ENCODE data around the gene EFNB2. TPM values are rescaled to one million over a fixed set of nuclear protein-coding genes. Genes with fewer than 3 reads are reported as not detected.

EFNB2 gene
- total RNA-seq, 2 experiments from 2014 or later: 0.25 to 0.51 TPM

DNA sequence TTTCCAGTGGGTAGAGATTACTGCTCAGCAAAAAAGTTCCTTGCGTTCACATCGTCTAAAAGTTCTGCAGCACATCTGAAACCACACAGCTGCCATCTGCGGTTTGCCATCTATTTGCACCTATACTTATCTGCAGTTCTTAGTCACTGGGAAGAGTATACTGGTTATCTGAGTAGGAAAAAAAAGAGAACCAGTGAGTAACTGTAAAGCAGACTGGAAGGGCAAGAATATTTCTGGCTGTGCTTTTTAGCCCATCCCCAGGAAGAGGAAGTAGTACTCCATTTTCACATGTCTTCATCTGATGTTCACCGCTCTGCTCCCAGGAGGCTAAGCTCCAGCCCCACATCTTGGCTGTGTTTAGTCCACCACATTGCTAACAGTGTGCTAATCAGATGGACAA is 35.6 kb downstream of the EFNB2 start:
- no TSS peak for BruUV-seq (replicated peaks)

DNA sequence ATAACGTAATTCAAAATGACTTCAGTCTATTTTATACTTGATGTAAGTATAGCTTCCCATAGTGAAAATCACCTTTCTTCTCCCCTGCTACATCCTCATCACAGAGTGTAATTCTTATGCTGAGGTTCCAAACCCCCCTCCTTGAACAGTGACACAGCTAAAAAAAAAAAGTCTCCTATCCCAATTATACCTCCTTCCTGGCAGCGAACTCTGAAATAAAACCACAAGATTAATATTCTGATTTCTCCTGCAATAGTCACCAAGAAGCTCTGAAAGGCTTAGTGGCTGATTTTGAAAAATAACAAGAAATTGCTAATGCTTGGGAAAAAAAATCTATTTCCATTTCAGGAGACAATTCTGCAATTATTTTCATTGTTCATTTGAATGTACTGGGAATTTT is 36.3 kb downstream of the EFNB2 start:
- Histone ChIP-seq H3K9me2 (ENCODE audit: insufficient read depth, low read length) (no peaks in the 10 kb centered on the region), H3K4me1 (ENCODE audit: insufficient read depth, low read length, poor library complexity, severe bottlenecking) (no peaks in the 10 kb centered on the region), H3K79me2 (ENCODE audit: insufficient read depth, low read depth, low read length) (no peaks in the 10 kb centered on the region), H3K4me3 (ENCODE audit: low read depth, low read length, poor library complexity, severe bottlenecking) (no peak overlapping the region), H4K20me1 (ENCODE audit: insufficient read depth, low read length) (no peaks in the 10 kb centered on the region), H2AFZ (ENCODE audit: low read length) (no peak overlapping the region), H3K9me3 (ENCODE audit: low read length) (no peaks in the 10 kb centered on the region), H3K27ac (ENCODE audit: low read depth, low read length, poor library complexity, severe bottlenecking) (no peak overlapping the region), H3K4me2 (ENCODE audit: low read length) (no peak overlapping the region), H3K36me3 (ENCODE audit: insufficient read depth, low read length) (no peaks in the 10 kb centered on the region)
- DNase-seq (ENCODE audit: low spot score): no peak
- CTCF ChIA-PET (ENCODE audit: unreplicated experiment): no interaction called here
- BruUV-seq (replicated peaks): no TSS peak
- POLR2A ChIA-PET: no interaction called here
- intact Hi-C loops (cut with micrococcal nuclease; ENCODE audit: unreplicated experiment): no loop called here
- no peak for TF ChIP-seq EZH2phosphoT487 (IDR thresholded peaks at IDR 0.05; ENCODE audit: borderline replicate concordance, low read depth, low read length)
- TF ChIP-seq, protein P1, sequence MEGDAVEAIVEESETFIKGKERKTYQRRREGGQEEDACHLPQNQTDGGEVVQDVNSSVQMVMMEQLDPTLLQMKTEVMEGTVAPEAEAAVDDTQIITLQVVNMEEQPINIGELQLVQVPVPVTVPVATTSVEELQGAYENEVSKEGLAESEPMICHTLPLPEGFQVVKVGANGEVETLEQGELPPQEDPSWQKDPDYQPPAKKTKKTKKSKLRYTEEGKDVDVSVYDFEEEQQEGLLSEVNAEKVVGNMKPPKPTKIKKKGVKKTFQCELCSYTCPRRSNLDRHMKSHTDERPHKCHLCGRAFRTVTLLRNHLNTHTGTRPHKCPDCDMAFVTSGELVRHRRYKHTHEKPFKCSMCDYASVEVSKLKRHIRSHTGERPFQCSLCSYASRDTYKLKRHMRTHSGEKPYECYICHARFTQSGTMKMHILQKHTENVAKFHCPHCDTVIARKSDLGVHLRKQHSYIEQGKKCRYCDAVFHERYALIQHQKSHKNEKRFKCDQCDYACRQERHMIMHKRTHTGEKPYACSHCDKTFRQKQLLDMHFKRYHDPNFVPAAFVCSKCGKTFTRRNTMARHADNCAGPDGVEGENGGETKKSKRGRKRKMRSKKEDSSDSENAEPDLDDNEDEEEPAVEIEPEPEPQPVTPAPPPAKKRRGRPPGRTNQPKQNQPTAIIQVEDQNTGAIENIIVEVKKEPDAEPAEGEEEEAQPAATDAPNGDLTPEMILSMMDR (conservative IDR thresholded peaks at IDR 0.05; ENCODE audit: low read length): no peak

More for the DNA sequence above, 35.6 kb downstream of the EFNB2 start:
- no peaks in the 10 kb centered on the region for H3K79me2 ChIP-seq (ENCODE audit: insufficient read depth, low read depth, low read length)
- no peak for DNase-seq (ENCODE audit: low spot score)
- POLR2A ChIA-PET: no interaction called here
- no peak overlapping the region for H3K4me3 ChIP-seq (ENCODE audit: low read depth, low read length, poor library complexity, severe bottlenecking)
- no peaks in the 10 kb centered on the region for H3K36me3 ChIP-seq (ENCODE audit: insufficient read depth, low read length)
- no peak overlapping the region for H3K4me2 ChIP-seq (ENCODE audit: low read length)
- CTCF ChIA-PET (ENCODE audit: unreplicated experiment): no interaction called here
- no peaks in the 10 kb centered on the region for H3K9me3 ChIP-seq (ENCODE audit: low read length)
- no peaks in the 10 kb centered on the region for H4K20me1 ChIP-seq (ENCODE audit: insufficient read depth, low read length)
- intact Hi-C loops (cut with micrococcal nuclease; ENCODE audit: unreplicated experiment): no loop called here
- H2AFZ ChIP-seq (ENCODE audit: low read length): no peak overlapping the region
- no peaks in the 10 kb centered on the region for H3K4me1 ChIP-seq (ENCODE audit: insufficient read depth, low read length, poor library complexity, severe bottlenecking)
- TF ChIP-seq, protein P1 (conservative IDR thresholded peaks at IDR 0.05; ENCODE audit: low read length): no peak
- TF ChIP-seq EZH2phosphoT487 (IDR thresholded peaks at IDR 0.05; ENCODE audit: borderline replicate concordance, low read depth, low read length): no peak
- H3K9me2 ChIP-seq (ENCODE audit: insufficient read depth, low read length): no peaks in the 10 kb centered on the region
- H3K27ac ChIP-seq (ENCODE audit: low read depth, low read length, poor library complexity, severe bottlenecking): no peak overlapping the region

GRCh38 chr13:106498571-106498970 is 36.9 kb downstream of the EFNB2 start:
- ChIA-PET CTCF (ENCODE audit: unreplicated experiment) (no interaction called here), POLR2A (no interaction called here)
- no peaks in the 10 kb centered on the region for H3K36me3 ChIP-seq (ENCODE audit: insufficient read depth, low read length)
- intact Hi-C loops (cut with micrococcal nuclease; ENCODE audit: unreplicated experiment): no loop called here
- no peak overlapping the region for H3K4me2 ChIP-seq (ENCODE audit: low read length)
- H4K20me1 ChIP-seq (ENCODE audit: insufficient read depth, low read length): no peaks in the 10 kb centered on the region
- H3K9me3 ChIP-seq (ENCODE audit: low read length): no peaks in the 10 kb centered on the region
- DNase-seq (ENCODE audit: low spot score): no peak
- no peaks in the 10 kb centered on the region for H3K9me2 ChIP-seq (ENCODE audit: insufficient read depth, low read length)
- no peaks in the 10 kb centered on the region for H3K4me1 ChIP-seq (ENCODE audit: insufficient read depth, low read length, poor library complexity, severe bottlenecking)
- H2AFZ ChIP-seq (ENCODE audit: low read length): no peak overlapping the region
- no peaks in the 10 kb centered on the region for H3K79me2 ChIP-seq (ENCODE audit: insufficient read depth, low read depth, low read length)
- no peak overlapping the region for H3K4me3 ChIP-seq (ENCODE audit: low read depth, low read length, poor library complexity, severe bottlenecking)
- BruUV-seq (replicated peaks): no TSS peak
- no peak for TF ChIP-seq EZH2phosphoT487 (IDR thresholded peaks at IDR 0.05; ENCODE audit: borderline replicate concordance, low read depth, low read length)
- TF ChIP-seq, protein P1 (conservative IDR thresholded peaks at IDR 0.05; ENCODE audit: low read length): no peak
- no peak overlapping the region for H3K27ac ChIP-seq (ENCODE audit: low read depth, low read length, poor library complexity, severe bottlenecking)
